Measurements from ENCODE around the gene STX8.

STX8 gene

GRCh38 chr17:9230346-9230745 is 345.3 kb downstream of the STX8 start:
- DNase-seq (no peak), ATAC-seq (no peak)
- Mint-ChIP-seq H3K4me3 (no peak overlapping the region), H3K9me3 (no peaks in the 10 kb centered on the region), H3K27me3 (peaks cover 14% of the 10 kb centered on the region), H3K4me1 (no peaks in the 10 kb centered on the region), H3K27ac (no peak overlapping the region)

DNA sequence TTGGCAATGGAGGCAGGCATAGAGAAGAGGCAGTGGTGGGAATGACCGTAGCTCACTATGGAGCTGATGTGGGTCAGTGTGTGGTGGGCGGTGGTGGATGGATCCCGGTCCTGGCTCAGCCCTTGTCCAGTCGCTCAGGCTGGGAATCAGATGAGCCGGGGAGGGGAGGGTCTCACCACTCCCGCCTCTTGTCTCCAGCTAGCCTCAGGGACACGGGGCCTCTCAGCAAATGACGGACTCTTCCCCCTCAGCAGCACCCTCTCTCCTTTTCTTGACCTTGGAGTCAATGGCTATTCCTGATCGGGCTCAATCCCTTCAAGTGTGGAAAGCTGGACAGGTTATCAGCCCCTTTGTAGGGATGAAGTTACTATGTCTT is 345.8 kb downstream of the STX8 start:
- peak overlapping the region in 1 of 2 donors; percentile 41 for H3K27ac Mint-ChIP-seq
- no peaks in the 10 kb centered on the region for H3K4me1 Mint-ChIP-seq
- no peak overlapping the region for H3K4me3 Mint-ChIP-seq
- H3K9me3 Mint-ChIP-seq, result no peaks in the 10 kb centered on the region
- H3K27me3 Mint-ChIP-seq, result peaks cover 14% of the 10 kb centered on the region
- DNase-seq (no peak), ATAC-seq (no peak)

- Mint-ChIP-seq H3K27me3 (peaks cover 12% of the 10 kb centered on the region), H3K27ac (peak overlapping the region in 1 of 2 donors; percentile 41), H3K9me3 (no peaks in the 10 kb centered on the region), H3K4me3 (no peak overlapping the region), H3K4me1 (no peaks in the 10 kb centered on the region)
- DNase-seq (no peak), ATAC-seq (no peak)
Measured at GRCh38 chr17:9229160-9229825, 346.3 kb downstream of the STX8 start.

DNA sequence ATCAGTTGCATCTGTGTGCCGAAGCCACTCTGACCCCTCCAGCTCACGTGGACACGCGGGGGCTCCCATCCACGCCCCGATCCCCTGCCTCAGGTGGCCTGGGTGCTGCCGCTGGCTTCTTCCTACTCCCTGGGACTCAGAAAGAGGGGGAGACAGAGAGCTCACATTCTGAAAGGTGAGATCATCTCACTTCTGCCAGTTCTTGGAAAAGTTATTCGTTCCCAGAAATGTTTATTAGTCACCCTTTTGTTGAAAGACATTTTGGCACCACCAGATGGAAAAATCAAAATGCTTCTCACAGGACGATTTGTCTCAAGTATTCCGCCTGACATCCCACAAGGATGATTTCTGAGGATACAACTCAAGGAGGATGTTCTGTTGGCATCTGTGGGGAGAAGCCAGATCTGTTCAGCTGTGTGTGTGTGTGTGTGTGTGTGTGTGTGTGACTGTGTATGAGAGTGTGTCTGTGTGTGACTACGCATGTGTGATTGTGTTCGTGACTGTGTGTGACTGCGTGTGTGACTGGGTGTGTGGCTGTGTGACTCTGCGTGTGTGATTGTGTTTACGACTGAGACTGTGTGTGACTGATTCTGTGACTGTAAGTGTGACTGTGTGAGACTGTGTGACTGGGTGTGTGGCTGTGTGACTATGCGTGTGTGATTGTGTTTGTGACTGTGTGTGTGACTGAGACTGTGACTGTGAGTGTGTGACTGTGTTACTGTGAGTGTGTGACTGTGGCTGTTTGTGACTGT is 347.0 kb downstream of the STX8 start:
- Mint-ChIP-seq H3K4me1 (no peaks in the 10 kb centered on the region), H3K4me3 (no peak overlapping the region), H3K9me3 (no peaks in the 10 kb centered on the region), H3K27me3 (peaks cover 4% of the 10 kb centered on the region), H3K27ac (no peak overlapping the region)
- ATAC-seq (peak; percentile 24), DNase-seq (no peak)

DNA sequence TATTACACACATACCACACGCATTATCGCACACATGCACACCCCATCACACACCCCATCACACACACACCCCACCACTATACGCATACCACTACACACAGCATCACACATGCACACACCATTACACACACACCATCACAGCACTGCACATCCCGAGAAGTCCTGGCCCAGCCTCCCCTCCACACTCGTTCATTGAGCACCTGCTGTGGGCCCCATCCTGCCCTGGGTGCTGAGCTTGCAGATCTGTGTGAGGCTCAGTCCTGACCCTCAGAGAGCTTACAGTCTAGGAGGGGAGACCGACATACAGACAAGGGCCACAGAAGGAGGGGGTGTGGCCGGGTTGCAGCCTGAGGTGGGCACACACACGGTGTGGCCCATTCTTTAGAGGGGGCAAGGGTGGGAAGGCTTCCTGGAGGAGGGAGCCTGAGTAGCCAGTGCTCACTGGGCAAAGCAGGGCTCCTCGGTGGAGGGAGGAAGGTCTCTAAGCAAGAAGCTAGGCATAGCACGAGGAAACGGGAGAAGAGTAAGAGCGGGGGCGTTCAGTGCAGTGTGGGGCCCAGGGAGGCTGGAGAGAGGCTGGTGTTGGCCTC is 347.7 kb downstream of the STX8 start:
- H3K4me3 Mint-ChIP-seq, result no peak overlapping the region

DNA sequence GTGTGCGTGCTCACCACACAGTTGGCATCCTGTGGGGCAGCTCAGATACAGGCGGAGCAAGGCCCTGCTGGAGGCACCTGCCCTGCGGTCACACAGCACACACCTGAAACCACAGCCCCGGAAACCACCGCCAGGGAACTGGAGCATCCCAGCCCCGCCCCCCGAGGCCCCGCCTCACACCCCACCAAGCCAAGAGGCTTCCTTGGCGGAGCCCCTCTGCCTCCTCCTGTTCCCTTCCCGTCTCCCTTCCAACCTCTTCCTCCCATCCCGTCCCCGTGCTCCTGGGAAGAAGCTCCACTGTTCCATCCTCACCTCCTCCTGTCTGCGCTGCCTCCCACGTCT is 348.9 kb downstream of the STX8 start:
- Mint-ChIP-seq H3K4me3 (no peak overlapping the region), H3K4me1 (no peaks in the 10 kb centered on the region), H3K27me3 (no peaks in the 10 kb centered on the region), H3K9me3 (no peaks in the 10 kb centered on the region), H3K27ac (no peak overlapping the region)
- ATAC-seq (peak; percentile 37), DNase-seq (peak in 1 of 2 donors; percentile 25)

More for the DNA sequence above, 347.7 kb downstream of the STX8 start:
- H3K27ac Mint-ChIP-seq, result no peak overlapping the region
- H3K9me3 Mint-ChIP-seq, result no peaks in the 10 kb centered on the region
- DNase-seq (no peak), ATAC-seq (no peak)
- no peaks in the 10 kb centered on the region for H3K27me3 Mint-ChIP-seq
- H3K4me1 Mint-ChIP-seq, result no peaks in the 10 kb centered on the region

DNA sequence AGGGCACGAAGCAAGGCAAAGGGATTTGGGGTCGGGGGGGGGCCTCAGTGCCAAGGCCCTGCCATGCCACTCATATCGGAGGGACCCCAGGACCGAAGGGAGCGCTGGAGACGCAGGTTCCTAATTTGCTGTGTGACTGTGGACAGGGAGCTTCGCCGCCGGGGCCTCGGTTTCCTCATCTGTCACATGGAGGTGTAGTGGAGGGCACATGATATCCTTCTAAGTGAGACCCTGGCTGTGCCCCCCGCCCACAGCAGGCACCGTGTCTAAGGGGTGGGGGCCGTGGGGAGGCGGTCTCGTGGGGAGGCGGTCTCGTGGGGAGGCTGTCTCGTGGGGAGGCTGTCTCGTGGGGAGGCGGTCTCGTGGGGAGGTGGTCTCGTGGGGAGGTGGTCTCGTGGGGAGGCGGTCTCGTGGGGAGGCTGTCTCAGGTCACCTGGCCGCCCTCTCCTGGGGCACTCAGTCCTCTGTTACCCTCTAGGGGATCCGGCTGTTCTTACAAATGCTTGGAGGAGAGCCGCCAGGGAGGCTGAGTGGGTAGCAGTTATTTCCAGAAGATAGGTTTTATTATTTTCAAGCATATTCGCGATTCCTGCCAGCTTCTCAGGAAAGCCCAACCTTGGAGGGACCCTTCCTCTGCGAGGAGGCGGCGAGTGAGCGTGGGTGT is 349.4 kb downstream of the STX8 start:
- DNase-seq (no peak), ATAC-seq (no peak)
- no peak overlapping the region for H3K27ac Mint-ChIP-seq
- no peaks in the 10 kb centered on the region for H3K27me3 Mint-ChIP-seq
- no peaks in the 10 kb centered on the region for H3K9me3 Mint-ChIP-seq
- no peak overlapping the region for H3K4me3 Mint-ChIP-seq
- H3K4me1 Mint-ChIP-seq, result no peaks in the 10 kb centered on the region

DNA sequence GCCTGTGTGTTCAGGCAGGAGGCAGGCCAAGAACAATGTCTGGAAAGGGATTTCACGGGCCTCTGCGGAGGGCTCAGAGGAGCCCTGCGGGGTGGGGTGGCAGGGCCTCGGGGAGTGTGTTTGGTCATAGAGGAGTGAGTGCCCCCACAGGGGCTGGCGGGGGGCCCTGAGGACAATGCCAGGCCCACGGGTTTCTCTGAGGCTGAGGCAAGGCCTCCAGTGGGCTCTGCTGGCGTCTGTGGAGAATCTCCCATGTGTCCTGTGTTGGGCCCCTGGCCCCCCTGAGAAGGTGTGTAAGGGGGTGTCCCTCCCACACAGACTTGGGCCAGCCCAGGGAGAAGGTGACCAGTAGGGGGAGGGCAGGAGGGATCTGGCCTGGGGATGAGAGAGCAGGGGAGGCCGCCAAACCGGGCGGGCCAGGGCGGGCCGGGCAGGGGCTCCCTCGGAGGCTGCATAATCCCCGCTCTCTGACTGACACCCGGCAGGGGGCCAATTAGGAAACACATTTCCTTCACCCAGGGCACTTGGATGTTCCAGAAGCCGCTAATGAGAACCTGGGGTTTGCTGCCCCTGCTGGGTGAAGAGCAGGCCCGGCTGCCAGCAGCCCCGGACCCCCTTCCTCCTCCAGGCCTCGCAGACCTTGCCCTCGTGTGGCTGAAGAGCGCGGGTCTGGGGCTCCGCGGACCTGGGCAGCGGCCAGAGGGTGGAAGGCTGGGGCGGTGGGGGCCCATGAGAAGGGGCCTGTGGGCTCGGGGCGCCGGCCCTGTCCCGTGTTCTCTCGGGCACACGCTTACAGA is 350.1 kb downstream of the STX8 start:
- Mint-ChIP-seq H3K27me3 (no peaks in the 10 kb centered on the region), H3K9me3 (no peaks in the 10 kb centered on the region), H3K4me3 (no peak overlapping the region), H3K27ac (no peak overlapping the region), H3K4me1 (no peaks in the 10 kb centered on the region)
- DNase-seq, result no peak
- ATAC-seq, result peak; percentile 19

GRCh38 chr17:9224485-9224884 is 351.1 kb downstream of the STX8 start:
- Mint-ChIP-seq H3K9me3 (no peaks in the 10 kb centered on the region), H3K4me1 (no peaks in the 10 kb centered on the region), H3K4me3 (no peak overlapping the region), H3K27me3 (no peaks in the 10 kb centered on the region), H3K27ac (peak overlapping the region in 1 of 2 donors; percentile 44)
- no peak for ATAC-seq
- no peak for DNase-seq

- Mint-ChIP-seq H3K4me1 (no peaks in the 10 kb centered on the region), H3K4me3 (no peak overlapping the region), H3K27me3 (no peaks in the 10 kb centered on the region), H3K27ac (no peak overlapping the region), H3K9me3 (no peaks in the 10 kb centered on the region)
- ATAC-seq (no peak), DNase-seq (no peak)
Measured at GRCh38 chr17:9223531-9223930, 352.1 kb downstream of the STX8 start.

DNA sequence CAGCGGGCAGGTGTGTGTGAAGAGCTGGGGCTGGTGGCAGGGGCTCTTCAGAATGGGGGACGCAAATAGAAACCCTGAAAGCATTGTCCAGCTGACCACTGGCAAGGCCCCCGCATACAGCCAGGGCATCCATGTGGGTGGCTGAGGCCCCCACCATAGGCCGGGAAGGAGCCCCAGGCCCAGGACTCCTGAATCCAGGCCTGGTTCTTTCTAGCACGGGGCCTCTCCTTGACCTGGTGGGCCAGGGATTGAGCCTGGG is 353.8 kb downstream of the STX8 start:
- Mint-ChIP-seq H3K4me3 (no peak overlapping the region), H3K9me3 (peaks cover 0 to 5% of the 10 kb centered on the region in 2 donors), H3K27ac (peak overlapping the region in 1 of 2 donors; percentile 49), H3K4me1 (no peaks in the 10 kb centered on the region), H3K27me3 (no peaks in the 10 kb centered on the region)
- DNase-seq (no peak), ATAC-seq (no peak)

DNA sequence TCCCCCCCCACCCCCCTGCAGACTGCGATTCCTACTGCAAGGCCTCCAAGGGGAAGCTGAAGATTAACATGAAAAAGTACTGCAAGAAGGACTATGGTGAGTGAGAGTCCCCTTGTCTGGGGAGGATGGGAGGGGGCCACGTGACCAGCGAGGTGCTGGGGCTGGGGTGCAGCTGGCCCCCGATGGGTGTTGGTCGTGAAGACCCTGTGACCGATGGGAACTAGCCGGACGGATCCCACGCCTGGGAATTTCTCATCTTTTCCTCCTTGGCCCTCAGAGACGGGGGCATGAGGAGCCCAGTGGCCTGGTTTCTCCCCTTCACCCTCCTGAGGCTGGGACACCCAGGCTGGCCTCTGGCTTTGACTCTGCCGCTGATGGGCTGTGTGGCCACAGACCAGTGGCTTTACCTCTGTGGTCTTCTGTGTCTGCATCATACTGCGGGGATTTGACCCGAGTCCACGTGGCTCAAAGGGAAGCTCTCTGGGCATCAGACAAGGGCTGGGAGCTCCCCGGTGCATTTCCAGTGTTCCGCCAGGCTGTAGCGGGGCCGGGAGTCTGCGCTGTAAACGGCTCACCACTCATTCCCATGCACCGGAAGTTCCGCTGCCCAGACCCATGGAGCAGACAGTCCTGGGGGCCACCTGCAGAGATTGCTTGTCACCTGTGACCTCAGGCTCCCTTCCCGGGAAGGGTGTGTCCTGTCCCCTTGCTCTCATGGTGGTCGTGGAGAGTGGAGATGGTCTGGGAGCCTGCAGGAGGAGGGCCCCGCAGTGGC is 354.3 kb downstream of the STX8 start:
- no peak for DNase-seq
- H3K27me3 Mint-ChIP-seq, result no peaks in the 10 kb centered on the region
- H3K4me3 Mint-ChIP-seq, result no peak overlapping the region
- H3K9me3 Mint-ChIP-seq, result peaks cover 2 to 11% of the 10 kb centered on the region in 2 donors
- H3K27ac Mint-ChIP-seq, result peak overlapping the region in 1 of 2 donors; percentile 49
- no peaks in the 10 kb centered on the region for H3K4me1 Mint-ChIP-seq
- no peak for ATAC-seq

DNA sequence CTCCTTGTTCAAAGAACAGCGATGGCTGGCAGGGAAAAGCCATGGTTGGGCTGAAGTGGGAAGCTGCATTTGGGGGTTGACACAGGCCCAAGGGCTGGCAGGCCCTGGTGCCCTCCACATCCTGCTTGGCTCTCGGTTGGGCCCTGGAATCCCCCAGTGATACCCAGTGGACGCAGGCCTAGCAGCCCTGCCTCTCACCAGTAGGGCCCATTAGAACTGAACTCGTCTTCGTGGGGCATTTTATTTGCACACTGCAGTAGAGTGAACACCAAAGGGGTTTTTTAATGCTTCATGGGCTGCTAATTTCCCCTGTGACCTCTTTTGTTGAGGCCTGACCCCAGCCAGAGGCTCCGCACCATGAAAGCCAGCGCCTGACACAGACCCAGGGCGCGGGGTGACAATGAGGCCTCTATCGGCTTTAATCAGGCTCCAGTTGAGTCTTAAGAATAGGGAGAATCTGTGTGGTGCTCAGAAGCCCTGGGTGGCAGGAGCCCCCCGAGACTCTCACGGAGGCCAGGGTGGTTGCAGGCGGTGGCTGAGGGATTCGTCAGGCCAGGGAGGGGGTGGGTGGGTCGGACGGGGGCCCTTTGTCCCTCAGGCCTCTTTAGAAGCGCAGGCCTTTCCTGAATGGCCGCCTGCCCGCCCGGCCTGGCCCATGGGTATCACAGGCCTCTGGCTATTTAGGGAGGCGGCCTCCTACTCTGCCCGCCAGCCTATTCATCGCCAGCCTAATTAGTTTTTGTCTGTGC is 355.0 kb downstream of the STX8 start:
- Mint-ChIP-seq H3K4me3 (no peak overlapping the region), H3K27ac (no peak overlapping the region), H3K27me3 (no peaks in the 10 kb centered on the region), H3K4me1 (no peaks in the 10 kb centered on the region), H3K9me3 (peaks cover 10 to 18% of the 10 kb centered on the region in 2 donors)
- no peak for ATAC-seq
- DNase-seq, result no peak

- ATAC-seq (no peak), DNase-seq (no peak)
Measured at GRCh38 chr17:9219631-9220397, 355.8 kb downstream of the STX8 start.

More at GRCh38 chr17:9219631-9220397, 355.8 kb downstream of the STX8 start:
- no peak overlapping the region for H3K4me3 Mint-ChIP-seq
- peaks cover 17 to 24% of the 10 kb centered on the region in 2 donors for H3K9me3 Mint-ChIP-seq
- H3K27ac Mint-ChIP-seq, result peak overlapping the region in 1 of 2 donors; percentile 2
- no peaks in the 10 kb centered on the region for H3K4me1 Mint-ChIP-seq
- no peaks in the 10 kb centered on the region for H3K27me3 Mint-ChIP-seq
